GM12892 (cell line): ENCODE results near the gene PPP2R2C.

Experiments used
- DNase-seq: peaks from one replicate; pipeline ENCODE4 v3.0.0; 2011; ENCODE audit not compliant: insufficient read length
- FAIRE-seq: peaks from 2 replicates; lab custom pipeline; 2011; peaks lifted over from hg19 to GRCh38; lab: Jason Lieb, UNC
- POLR2A ChIP-seq: IDR thresholded peaks from 2 replicates; pipeline ENCODE4 v1.6.1; 2011; ENCODE audit warnings: low read depth, low read length, control low read depth
- POLR2AphosphoS5 ChIP-seq: IDR thresholded peaks from 2 replicates; pipeline ENCODE4 v1.6.1; 2011; ENCODE audit warnings: low read depth, low read length, control low read depth
- TAF1 ChIP-seq: IDR thresholded peaks from 2 replicates; pipeline ENCODE4 v1.6.1; 2011; ENCODE audit warnings: low read depth, mild to moderate bottlenecking, control low read depth, low read length, borderline replicate concordance

PPP2R2C gene

GRCh38 chr4:6414578-6414977 lies 57.8 kb downstream of the PPP2R2C start:
- TF ChIP-seq POLR2AphosphoS5 (no peak), TAF1 (no peak), POLR2A (no peak)
- DNase-seq (no peak), FAIRE-seq (no peak)

GRCh38 chr4:6410664-6411063 lies 61.8 kb downstream of the PPP2R2C start:
- FAIRE-seq (no peak), DNase-seq (no peak)
- TF ChIP-seq POLR2A, result no peak
- no peak for TF ChIP-seq TAF1
- no peak for TF ChIP-seq POLR2AphosphoS5

- DNase-seq, result no peak
- no peak for FAIRE-seq
Observed at GRCh38 chr4:6410068-6410467, 62.3 kb downstream of the PPP2R2C start.

GRCh38 chr4:6409381-6409780 lies 63.0 kb downstream of the PPP2R2C start:
- no peak for TF ChIP-seq TAF1
- TF ChIP-seq POLR2A, result no peak
- no peak for TF ChIP-seq POLR2AphosphoS5
- DNase-seq (no peak), FAIRE-seq (no peak)

More at GRCh38 chr4:6410068-6410467, 62.3 kb downstream of the PPP2R2C start:
- TF ChIP-seq POLR2A (no peak), TAF1 (no peak), POLR2AphosphoS5 (no peak)

- no peak for TF ChIP-seq TAF1
- no peak for TF ChIP-seq POLR2A
- no peak for TF ChIP-seq POLR2AphosphoS5
- no peak for DNase-seq
Observed at GRCh38 chr4:6408263-6408662, 64.2 kb downstream of the PPP2R2C start.

GRCh38 chr4:6405397-6405706 lies 67.1 kb downstream of the PPP2R2C start:
- TF ChIP-seq TAF1 (no peak), POLR2AphosphoS5 (no peak), POLR2A (no peak)
- FAIRE-seq (no peak), DNase-seq (no peak)

More at GRCh38 chr4:6408263-6408662, 64.2 kb downstream of the PPP2R2C start:
- FAIRE-seq, result no peak

GRCh38 chr4:6404611-6405396 lies 67.6 kb downstream of the PPP2R2C start:
- no peak for TF ChIP-seq POLR2AphosphoS5
- TF ChIP-seq POLR2A, result no peak
- TF ChIP-seq TAF1, result no peak
- DNase-seq, result no peak
- FAIRE-seq, result no peak

GRCh38 chr4:6403400-6403685 lies 69.1 kb downstream of the PPP2R2C start:
- FAIRE-seq, result no peak
- DNase-seq, result no peak
- TF ChIP-seq POLR2AphosphoS5 (no peak), TAF1 (no peak), POLR2A (no peak)

GRCh38 chr4:6402566-6403399 lies 69.6 kb downstream of the PPP2R2C start:
- FAIRE-seq (no peak), DNase-seq (no peak)
- TF ChIP-seq POLR2AphosphoS5 (no peak), TAF1 (no peak), POLR2A (no peak)

- TF ChIP-seq TAF1 (no peak), POLR2A (no peak), POLR2AphosphoS5 (no peak)
- DNase-seq, result no peak
- FAIRE-seq, result no peak
Observed at GRCh38 chr4:6401797-6402196, 70.6 kb downstream of the PPP2R2C start.

- FAIRE-seq (no peak), DNase-seq (no peak)
- no peak for TF ChIP-seq POLR2A
- TF ChIP-seq POLR2AphosphoS5, result no peak
- no peak for TF ChIP-seq TAF1
Observed at GRCh38 chr4:6396696-6397236, 75.6 kb downstream of the PPP2R2C start.
